ENCODE measurements around the gene IDH3G. TPM values are rescaled to one million over a fixed set of nuclear protein-coding genes. Genes with fewer than 3 reads are reported as not detected.
"Not testable (repeated sequence)": the region's sequence is repeated elsewhere in the genome, so short reads cannot be mapped to it uniquely, and the experiment has no call there.

The IDH3G gene
- total and polyA plus RNA-seq, 4 donors = 23.3 to 40.9 (median 31.1) TPM

GRCh38 chrX:153746991-153747390 lies 47.2 kb downstream of the IDH3G start:
- H3K9me3 ChIP-seq (ENCODE audit: control insufficient read depth in 4 of 4, low read length in 3 of 4); H3K27me3 ChIP-seq (ENCODE audit: control insufficient read depth in 4 of 4, insufficient read depth in 4 of 4, low read length in 3 of 4); H3K4me3 ChIP-seq (ENCODE audit: low read depth in 1 of 3, low read length in 3 of 3); H3K9ac ChIP-seq (ENCODE audit: low read depth in 1 of 2, low read length in 2 of 2); H3K36me3 ChIP-seq (ENCODE audit: control insufficient read depth in 4 of 4, insufficient read depth in 3 of 4, low read depth in 1 of 4, low read length in 3 of 4); H3K27ac ChIP-seq (ENCODE audit: low read depth in 1 of 2, low read length in 2 of 2); H3K4me1 ChIP-seq (ENCODE audit: control insufficient read depth in 4 of 4, insufficient read depth in 4 of 4, low read length in 3 of 4); DNase-seq (ENCODE audit: low spot score): not testable (repeated sequence)
- 71% methylated on average over 6 of the region's 6 CpGs for WGBS

GRCh38 chrX:153746359-153746758 lies 47.8 kb downstream of the IDH3G start:
- DNase-seq (ENCODE audit: low spot score) = no peak
- 86% methylated on average over 3 of the region's 3 CpGs for WGBS
- TF ChIP-seq REST (IDR thresholded peaks at IDR 0.05) (no peak), TAF1 (conservative IDR thresholded peaks at IDR 0.05) (no peak), FOXA1 (IDR thresholded peaks at IDR 0.05) (no peak), GABPA (IDR thresholded peaks at IDR 0.05 in 1 of 2, conservative IDR thresholded peaks at IDR 0.05 in 1 of 2) (no peak), EGR1 (IDR thresholded peaks at IDR 0.05; ENCODE audit: low read depth in 2 of 2) (no peak), HNF4A (conservative IDR thresholded peaks at IDR 0.05) (no peak), ZBTB33 (IDR thresholded peaks at IDR 0.05) (no peak), RAD21 (IDR thresholded peaks at IDR 0.05) (no peak), JUND (IDR thresholded peaks at IDR 0.05) (no peak), YY1 (IDR thresholded peaks at IDR 0.05) (no peak), ATF3 (IDR thresholded peaks at IDR 0.05) (no peak), SP1 (IDR thresholded peaks at IDR 0.05) (no peak)
- Histone ChIP-seq H3K9ac (ENCODE audit: low read depth in 1 of 2, low read length in 2 of 2) (no peak overlapping the region), H3K4me1 (ENCODE audit: control insufficient read depth in 4 of 4, insufficient read depth in 4 of 4, low read length in 3 of 4) (no peaks in the 10 kb centered on the region), H3K36me3 (ENCODE audit: control insufficient read depth in 4 of 4, insufficient read depth in 3 of 4, low read depth in 1 of 4, low read length in 3 of 4) (peaks cover 0 to 2% (median 0%) of the 10 kb centered on the region in 4 donors), H3K9me3 (ENCODE audit: control insufficient read depth in 4 of 4, low read length in 3 of 4) (no peaks in the 10 kb centered on the region), H3K27ac (ENCODE audit: low read depth in 1 of 2, low read length in 2 of 2) (no peak overlapping the region), H3K4me3 (ENCODE audit: low read depth in 1 of 3, low read length in 3 of 3) (no peak overlapping the region), H3K27me3 (ENCODE audit: control insufficient read depth in 4 of 4, insufficient read depth in 4 of 4, low read length in 3 of 4) (no peaks in the 10 kb centered on the region)

GRCh38 chrX:153745067-153745433 lies 49.1 kb downstream of the IDH3G start:
- 43% methylated on average over 12 of the region's 12 CpGs for WGBS

More at GRCh38 chrX:153745067-153745433, 49.1 kb downstream of the IDH3G start:
- H3K36me3 ChIP-seq (ENCODE audit: control insufficient read depth in 4 of 4, insufficient read depth in 3 of 4, low read depth in 1 of 4, low read length in 3 of 4); DNase-seq (ENCODE audit: low spot score); H3K27ac ChIP-seq (ENCODE audit: low read depth in 1 of 2, low read length in 2 of 2); H3K9me3 ChIP-seq (ENCODE audit: control insufficient read depth in 4 of 4, low read length in 3 of 4); H3K9ac ChIP-seq (ENCODE audit: low read depth in 1 of 2, low read length in 2 of 2); H3K4me1 ChIP-seq (ENCODE audit: control insufficient read depth in 4 of 4, insufficient read depth in 4 of 4, low read length in 3 of 4); H3K27me3 ChIP-seq (ENCODE audit: control insufficient read depth in 4 of 4, insufficient read depth in 4 of 4, low read length in 3 of 4); H3K4me3 ChIP-seq (ENCODE audit: low read depth in 1 of 3, low read length in 3 of 3): not testable (repeated sequence)
